CD4-positive, alpha-beta T cell treated with Interleukin-4 for 1 hour (primary cell): Measurements from ENCODE around the gene PRDM10.

ENCODE experiments used
- DNase-seq, 2 donors: peaks; one replicate each; pipeline ENCODE4 v3.0.0-alpha.2; 2020 to 2022

The PRDM10 gene

GRCh38 chr11:129945373-129945772 is 57.3 kb downstream of the PRDM10 start:
- DNase-seq = no peak

GRCh38 chr11:129944696-129945095 is 57.9 kb downstream of the PRDM10 start:
- no peak for DNase-seq

- no peak for DNase-seq
Observed at GRCh38 chr11:129943036-129943435, 59.6 kb downstream of the PRDM10 start.

GRCh38 chr11:129939510-129939909 is 63.1 kb downstream of the PRDM10 start:
- DNase-seq = no peak

GRCh38 chr11:129938764-129939163 is 63.9 kb downstream of the PRDM10 start:
- no peak for DNase-seq

- DNase-seq = no peak
Observed at GRCh38 chr11:129937592-129938238, 64.9 kb downstream of the PRDM10 start.

- no peak for DNase-seq
Observed at GRCh38 chr11:129935723-129936122, 66.9 kb downstream of the PRDM10 start.

GRCh38 chr11:129933891-129934290 is 68.7 kb downstream of the PRDM10 start:
- DNase-seq = no peak

- DNase-seq = no peak
Observed at GRCh38 chr11:129933262-129933661, 69.4 kb downstream of the PRDM10 start.

- no peak for DNase-seq
Observed at GRCh38 chr11:129932381-129933067, 70.1 kb downstream of the PRDM10 start.

GRCh38 chr11:129930743-129931142 is 71.9 kb downstream of the PRDM10 start:
- no peak for DNase-seq

- DNase-seq = no peak
Observed at GRCh38 chr11:129930296-129930695, 72.3 kb downstream of the PRDM10 start.

GRCh38 chr11:129929721-129930120 is 72.9 kb downstream of the PRDM10 start:
- no peak for DNase-seq

- DNase-seq = no peak
Observed at GRCh38 chr11:129928923-129929692, 73.5 kb downstream of the PRDM10 start.

- DNase-seq = no peak
Observed at GRCh38 chr11:129922674-129923073, 80.0 kb downstream of the PRDM10 start.

- DNase-seq = no peak
Observed at GRCh38 chr11:129918361-129918760, 84.3 kb downstream of the PRDM10 start.

- no peak for DNase-seq
Observed at GRCh38 chr11:129917231-129917630, 85.4 kb downstream of the PRDM10 start.

GRCh38 chr11:129911298-129911697 is 91.3 kb downstream of the PRDM10 start:
- DNase-seq = no peak

- no peak for DNase-seq
Observed at GRCh38 chr11:129910360-129910759, 92.3 kb downstream of the PRDM10 start.

GRCh38 chr11:129905402-129905801 is 97.2 kb downstream of the PRDM10 start:
- DNase-seq = no peak

GRCh38 chr11:129896062-129896461 is 106.6 kb downstream of the PRDM10 start:
- no peak for DNase-seq

- DNase-seq = peak; percentile 85 to 90
Observed at GRCh38 chr11:129895126-129896041, 107.3 kb downstream of the PRDM10 start, which contains the start of gene NFRKB. TSS of gene NFRKB (minus strand) at chr11:129895578. CDS start at chr11:129892849, 2,729 bp downstream.
